H9 (cell line): ENCODE measurements around the gene NR1D1. TPM values are rescaled to one million over a fixed set of nuclear protein-coding genes. Genes with fewer than 3 reads are reported as not detected.

Source experiments
- DNase-seq: peaks from one replicate; pipeline ENCODE4 v3.0.0-alpha.2; 2017
- H2AFZ ChIP-seq: one replicate; pipeline ENCODE4 v1.6.1; 2013; ENCODE audit warnings: mild to moderate bottlenecking, low read length, control low read depth, moderate library complexity
- H2AK5ac ChIP-seq: 2 replicates; pipeline ENCODE4 v1.6.1; 2013; ENCODE audit warnings: low read length, control low read depth, mixed read lengths; ENCODE audit not compliant: insufficient read length
- H2BK120ac ChIP-seq: one replicate; pipeline ENCODE4 v1.6.1; 2013; ENCODE audit warnings: low read depth, mild to moderate bottlenecking, low read length, control low read depth, inconsistent platforms; ENCODE audit not compliant: poor library complexity, severe bottlenecking
- H2BK12ac ChIP-seq: 2 replicates; pipeline ENCODE4 v1.6.1; 2013; ENCODE audit warnings: low read length, control low read depth, mixed read lengths, low read depth; ENCODE audit not compliant: insufficient read length
- H2BK15ac ChIP-seq: 2 replicates; pipeline ENCODE4 v1.6.1; 2013; ENCODE audit warnings: low read depth, low read length, control low read depth
- H2BK20ac ChIP-seq: one replicate; pipeline ENCODE4 v1.6.1; 2013; ENCODE audit warnings: low read depth, mild to moderate bottlenecking, low read length, control low read depth, inconsistent platforms; ENCODE audit not compliant: poor library complexity, severe bottlenecking
- H2BK5ac ChIP-seq: 2 replicates; pipeline ENCODE4 v1.6.1; 2013; ENCODE audit warnings: low read length, control low read depth, mixed read lengths; ENCODE audit not compliant: insufficient read length
- H3K14ac ChIP-seq: 2 replicates; pipeline ENCODE4 v1.6.1; 2013; ENCODE audit warnings: low read length, control low read depth; ENCODE audit not compliant: insufficient read depth
- H3K18ac ChIP-seq: 2 replicates; pipeline ENCODE4 v1.6.1; 2013; ENCODE audit warnings: low read depth, mild to moderate bottlenecking, mixed read lengths, low read length, control low read depth; ENCODE audit not compliant: insufficient read length
- H3K23ac ChIP-seq: 2 replicates; pipeline ENCODE4 v1.6.1; 2013; ENCODE audit warnings: low read length, control low read depth, mixed read lengths, low read depth; ENCODE audit not compliant: insufficient read length
- H3K23me2 ChIP-seq: 2 replicates; pipeline ENCODE4 v1.6.1; 2013; ENCODE audit warnings: low read depth, mild to moderate bottlenecking, mixed read lengths, low read length, control low read depth; ENCODE audit not compliant: insufficient read length, poor library complexity, severe bottlenecking
- H3K27ac ChIP-seq: 2 replicates; pipeline ENCODE4 v1.5.1; 2013; ENCODE audit warnings: low read length, control low read depth, mixed read lengths, low read depth; ENCODE audit not compliant: insufficient read length
- H3K27me3 ChIP-seq: 2 replicates; pipeline ENCODE4 v1.6.1; 2013; ENCODE audit warnings: low read length, control low read depth, inconsistent platforms; ENCODE audit not compliant: insufficient read depth
- H3K4ac ChIP-seq: 2 replicates; pipeline ENCODE4 v1.6.1; 2013; ENCODE audit warnings: low read depth, mild to moderate bottlenecking, control low read depth, inconsistent platforms, low read length, moderate library complexity
- H3K4me1 ChIP-seq: 2 replicates; pipeline ENCODE4 v1.6.1; 2013; ENCODE audit warnings: low read length, control low read depth, inconsistent platforms; ENCODE audit not compliant: insufficient read depth
- H3K4me2 ChIP-seq: 2 replicates; pipeline ENCODE4 v1.6.1; 2013; ENCODE audit warnings: low read length, control low read depth, mixed read lengths; ENCODE audit not compliant: insufficient read length, insufficient read depth
- H3K56ac ChIP-seq: 2 replicates; pipeline ENCODE4 v1.6.1; 2013; ENCODE audit warnings: low read depth, mild to moderate bottlenecking, mixed read lengths, low read length, control low read depth; ENCODE audit not compliant: insufficient read length
- H3K79me1 ChIP-seq: 2 replicates; pipeline ENCODE4 v1.6.1; 2013; ENCODE audit warnings: low read depth, mild to moderate bottlenecking, moderate library complexity, low read length, control low read depth, inconsistent platforms; ENCODE audit not compliant: insufficient read depth, poor library complexity, severe bottlenecking
- H3K79me2 ChIP-seq: 2 replicates; pipeline ENCODE4 v1.6.1; 2013; ENCODE audit warnings: low read length, control low read depth, inconsistent platforms; ENCODE audit not compliant: insufficient read depth
- H3K9ac ChIP-seq: 2 replicates; pipeline ENCODE4 v1.6.1; 2013; ENCODE audit warnings: low read length, control low read depth, mixed read lengths; ENCODE audit not compliant: insufficient read length; ENCODE audit errors: extremely low read depth
- H3K9me3 ChIP-seq: one replicate; pipeline ENCODE4 v1.6.1; 2013; ENCODE audit warnings: low read depth, low read length, inconsistent platforms; ENCODE audit not compliant: control insufficient read depth
- H3T11ph ChIP-seq: one replicate; pipeline ENCODE4 v1.6.1; 2013; ENCODE audit warnings: mild to moderate bottlenecking, low read length, control low read depth, inconsistent platforms
- H4K20me1 ChIP-seq: one replicate; pipeline ENCODE4 v1.6.1; 2013; ENCODE audit not compliant: control insufficient read depth, insufficient read length, insufficient read depth
- H4K5ac ChIP-seq: 2 replicates; pipeline ENCODE4 v1.6.1; 2013; ENCODE audit warnings: low read depth, mild to moderate bottlenecking, mixed read lengths, low read length, control low read depth; ENCODE audit not compliant: insufficient read length
- H4K8ac ChIP-seq: replicated peaks from 2 replicates; pipeline ENCODE4 v1.6.1; 2013; ENCODE audit warnings: low read length, control low read depth, mixed read lengths, low read depth; ENCODE audit not compliant: insufficient read length
- H4K91ac ChIP-seq: 2 replicates; pipeline ENCODE4 v1.6.1; 2013; ENCODE audit warnings: low read depth, mild to moderate bottlenecking, moderate library complexity, mixed read lengths, low read length, control low read depth; ENCODE audit not compliant: insufficient read length
- H3K27ac Mint-ChIP-seq, 3 experiments: 2 replicates in 2 of 3; 3 replicates in 1 of 3; pipeline ENCODE4 v1.8.0; 2020 to 2021; ENCODE audit warnings: mixed read lengths in 3 of 3, mild to moderate bottlenecking in 1 of 3, moderate library complexity in 1 of 3
- H3K27me3 Mint-ChIP-seq: 2 replicates; pipeline ENCODE4 v1.8.0; 2021; ENCODE audit warnings: low read depth, mild to moderate bottlenecking, moderate library complexity, mixed read lengths
- H3K36me3 Mint-ChIP-seq, 3 experiments: 2 replicates in 2 of 3; 3 replicates in 1 of 3; pipeline ENCODE4 v1.8.0; 2020 to 2021; ENCODE audit warnings: low read depth in 3 of 3, mixed read lengths in 3 of 3; ENCODE audit not compliant: insufficient read depth in 1 of 3
- H3K4me1 Mint-ChIP-seq, 2 experiments: 2 replicates each; pipeline ENCODE4 v1.8.0; 2020; ENCODE audit warnings: mixed read lengths in 2 of 2
- H3K4me3 Mint-ChIP-seq, 2 experiments: 2 replicates in 1 of 2; 3 replicates in 1 of 2; pipeline ENCODE4 v1.8.0; 2020 to 2021; ENCODE audit warnings: mild to moderate bottlenecking in 2 of 2, mixed read lengths in 2 of 2, moderate library complexity in 1 of 2
- H3K9me3 Mint-ChIP-seq, 2 experiments: 2 replicates in 1 of 2; 3 replicates in 1 of 2; pipeline ENCODE4 v1.8.0; 2020; ENCODE audit warnings: mild to moderate bottlenecking in 2 of 2, mixed read lengths in 2 of 2, moderate library complexity in 1 of 2
- WGBS: extraction: QIAGEN DNeasy Blood & Tissue Kit; methylation state at CpG from one replicate; pipeline ENCODE4 v1.1.7; 2013; ENCODE audit warnings: missing lambda C conversion rate, low lambda C conversion rate, mixed read lengths; ENCODE audit not compliant: insufficient read length; ENCODE audit errors: extremely low coverage; 5-methylcytosine and 5-hydroxymethylcytosine counted together
- total RNA-seq: library from RNA; stranded (reverse); gene quantifications from 2 replicates; pipeline ENCODE4 v1.2.1, GENCODE V29; 2021
- TF ChIP-seq, protein P1 (sequence below): fragments of 200-600 bp; sonication (generic); conservative IDR thresholded peaks from 3 replicates; pipeline ENCODE4 v1.8.0; 2021; ENCODE audit warnings: antibody characterized with exemption, mild to moderate bottlenecking

Gene NR1D1
- total RNA-seq, 1 experiment from 2014 or later: 8.6 TPM

DNA sequence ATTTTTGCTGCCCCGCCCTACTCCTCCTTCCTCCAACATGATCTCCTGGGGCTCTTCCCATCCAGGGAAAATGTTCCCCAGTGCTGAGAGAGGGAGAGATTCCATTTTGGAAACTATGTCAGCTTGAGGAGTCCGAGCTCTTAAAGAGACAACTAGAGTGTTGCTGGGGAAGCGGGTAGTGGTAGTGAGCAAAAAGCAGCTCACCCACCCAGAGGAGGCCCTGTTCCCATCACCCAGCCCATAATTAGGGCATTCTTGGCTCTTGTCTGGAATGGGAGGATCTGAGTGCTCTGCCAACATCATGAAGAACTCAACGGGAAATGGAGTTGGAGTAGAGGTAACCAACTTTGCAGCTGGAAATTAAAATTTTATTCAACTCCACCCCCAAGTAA, 12.3 kb upstream of the NR1D1 start:
- Histone ChIP-seq H2BK12ac (peak overlapping the region; percentile 69), H4K20me1 (no peaks in the 10 kb centered on the region), H3K56ac (no peak overlapping the region), H3K27me3 (peaks cover under 1% of the 10 kb centered on the region; the same call in 1 of the 2 replicates), H2BK15ac (no peak overlapping the region), H3K23me2 (no peaks in the 10 kb centered on the region), H3K14ac (no peak overlapping the region), H4K5ac (no peak overlapping the region), H3K18ac (no peak overlapping the region), H2BK20ac (no peak overlapping the region), H3K9ac (no peak overlapping the region), H2AFZ (no peak overlapping the region), H3K4ac (no peak overlapping the region), H3K9me3 (no peaks in the 10 kb centered on the region), H3K79me1 (no peaks in the 10 kb centered on the region), H3K79me2 (no peaks in the 10 kb centered on the region), H2BK5ac (no peak overlapping the region), H2BK120ac (no peak overlapping the region), H3T11ph (no peak overlapping the region), H3K23ac (no peak overlapping the region), H4K8ac (no peak overlapping the region), H3K4me1 (peaks cover 17% of the 10 kb centered on the region; the same call in 1 of the 2 replicates), H3K4me2 (no peak overlapping the region), H3K27ac (no peak overlapping the region), H2AK5ac (no peak overlapping the region), H4K91ac (no peak overlapping the region)
- Mint-ChIP-seq H3K27me3 (peaks cover 7% of the 10 kb centered on the region), H3K9me3 (no peaks in the 10 kb centered on the region; a peak in 2 of 5 replicates), H3K27ac (peak overlapping the region; percentile 73 to 99 (median 98); a peak in 5 of 7 replicates), H3K4me3 (peak overlapping the region in 1 of 2 experiments; percentile 53; a peak in 1 of 5 replicates), H3K4me1 (peaks cover 67 to 76% of the 10 kb centered on the region in 2 experiments), H3K36me3 (no peaks in the 10 kb centered on the region; a peak in 2 of 7 replicates)
- TF ChIP-seq, protein P1, sequence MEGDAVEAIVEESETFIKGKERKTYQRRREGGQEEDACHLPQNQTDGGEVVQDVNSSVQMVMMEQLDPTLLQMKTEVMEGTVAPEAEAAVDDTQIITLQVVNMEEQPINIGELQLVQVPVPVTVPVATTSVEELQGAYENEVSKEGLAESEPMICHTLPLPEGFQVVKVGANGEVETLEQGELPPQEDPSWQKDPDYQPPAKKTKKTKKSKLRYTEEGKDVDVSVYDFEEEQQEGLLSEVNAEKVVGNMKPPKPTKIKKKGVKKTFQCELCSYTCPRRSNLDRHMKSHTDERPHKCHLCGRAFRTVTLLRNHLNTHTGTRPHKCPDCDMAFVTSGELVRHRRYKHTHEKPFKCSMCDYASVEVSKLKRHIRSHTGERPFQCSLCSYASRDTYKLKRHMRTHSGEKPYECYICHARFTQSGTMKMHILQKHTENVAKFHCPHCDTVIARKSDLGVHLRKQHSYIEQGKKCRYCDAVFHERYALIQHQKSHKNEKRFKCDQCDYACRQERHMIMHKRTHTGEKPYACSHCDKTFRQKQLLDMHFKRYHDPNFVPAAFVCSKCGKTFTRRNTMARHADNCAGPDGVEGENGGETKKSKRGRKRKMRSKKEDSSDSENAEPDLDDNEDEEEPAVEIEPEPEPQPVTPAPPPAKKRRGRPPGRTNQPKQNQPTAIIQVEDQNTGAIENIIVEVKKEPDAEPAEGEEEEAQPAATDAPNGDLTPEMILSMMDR: no peak
- DNase-seq: no peak
- no CpG with 5 or more reads among the region's 4 CpGs for WGBS
